Measurements from ENCODE around the gene BCAS4.

BCAS4 gene

GRCh38 chr20:50865591-50865990 is 70.7 kb downstream of the BCAS4 start:
- H3K4me3 Mint-ChIP-seq: no peak overlapping the region
- H3K27me3 Mint-ChIP-seq: no peaks in the 10 kb centered on the region
- H3K27ac Mint-ChIP-seq: no peak overlapping the region
- no peak for ATAC-seq
- peaks cover 12% of the 10 kb centered on the region for H3K36me3 Mint-ChIP-seq
- no peaks in the 10 kb centered on the region for H3K9me3 Mint-ChIP-seq
- H3K4me1 Mint-ChIP-seq: peaks cover 18% of the 10 kb centered on the region

DNA sequence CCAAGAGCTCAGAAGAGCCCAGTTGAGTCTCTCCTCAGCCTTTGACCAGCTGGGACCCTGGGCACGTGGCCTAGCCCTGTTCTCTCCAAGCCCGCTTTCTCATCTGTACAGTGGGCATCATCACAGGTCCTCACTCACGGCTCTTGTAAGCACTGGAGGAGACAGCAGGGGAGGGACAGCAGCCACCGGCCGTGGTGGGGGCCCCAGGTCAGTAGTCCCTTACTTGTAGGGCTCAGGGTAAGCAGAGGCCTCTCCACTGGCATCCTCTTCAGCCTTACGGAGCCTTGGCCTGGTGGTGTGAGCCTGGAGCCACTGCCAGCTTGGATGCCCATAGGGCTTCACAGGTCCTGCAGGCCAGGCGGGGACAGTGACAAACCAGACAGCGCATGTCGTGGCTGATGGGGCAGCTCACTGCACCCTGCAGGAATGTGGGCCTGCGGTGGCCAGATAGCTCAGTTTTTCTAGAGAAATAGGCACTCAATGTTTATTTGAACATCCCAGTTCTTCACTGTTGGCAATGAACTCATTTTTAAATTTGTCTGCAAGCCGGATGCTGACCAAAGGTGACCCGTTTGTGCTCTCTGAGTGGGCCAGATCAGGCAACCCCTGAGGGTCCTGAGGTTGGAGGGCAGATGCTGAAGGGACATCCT is 71.3 kb downstream of the BCAS4 start:
- Mint-ChIP-seq H3K9me3 (no peaks in the 10 kb centered on the region), H3K36me3 (peaks cover 12% of the 10 kb centered on the region), H3K27ac (no peak overlapping the region), H3K4me3 (no peak overlapping the region), H3K27me3 (no peaks in the 10 kb centered on the region), H3K4me1 (peaks cover 22% of the 10 kb centered on the region)
- ATAC-seq: no peak

- no peaks in the 10 kb centered on the region for H3K9me3 Mint-ChIP-seq
- H3K36me3 Mint-ChIP-seq: peaks cover 11% of the 10 kb centered on the region
- no peak overlapping the region for H3K27ac Mint-ChIP-seq
- no peak for ATAC-seq
- peaks cover 28% of the 10 kb centered on the region for H3K4me1 Mint-ChIP-seq
- H3K27me3 Mint-ChIP-seq: no peaks in the 10 kb centered on the region
- no peak overlapping the region for H3K4me3 Mint-ChIP-seq
Measured at GRCh38 chr20:50866831-50867230, 72.0 kb downstream of the BCAS4 start.

- Mint-ChIP-seq H3K9me3 (no peaks in the 10 kb centered on the region), H3K4me1 (peaks cover 23% of the 10 kb centered on the region), H3K27ac (peak overlapping the region; percentile 51), H3K27me3 (no peaks in the 10 kb centered on the region), H3K36me3 (peaks cover 5% of the 10 kb centered on the region), H3K4me3 (no peak overlapping the region)
- no peak for ATAC-seq
Measured at GRCh38 chr20:50867805-50868204, 72.9 kb downstream of the BCAS4 start.

DNA sequence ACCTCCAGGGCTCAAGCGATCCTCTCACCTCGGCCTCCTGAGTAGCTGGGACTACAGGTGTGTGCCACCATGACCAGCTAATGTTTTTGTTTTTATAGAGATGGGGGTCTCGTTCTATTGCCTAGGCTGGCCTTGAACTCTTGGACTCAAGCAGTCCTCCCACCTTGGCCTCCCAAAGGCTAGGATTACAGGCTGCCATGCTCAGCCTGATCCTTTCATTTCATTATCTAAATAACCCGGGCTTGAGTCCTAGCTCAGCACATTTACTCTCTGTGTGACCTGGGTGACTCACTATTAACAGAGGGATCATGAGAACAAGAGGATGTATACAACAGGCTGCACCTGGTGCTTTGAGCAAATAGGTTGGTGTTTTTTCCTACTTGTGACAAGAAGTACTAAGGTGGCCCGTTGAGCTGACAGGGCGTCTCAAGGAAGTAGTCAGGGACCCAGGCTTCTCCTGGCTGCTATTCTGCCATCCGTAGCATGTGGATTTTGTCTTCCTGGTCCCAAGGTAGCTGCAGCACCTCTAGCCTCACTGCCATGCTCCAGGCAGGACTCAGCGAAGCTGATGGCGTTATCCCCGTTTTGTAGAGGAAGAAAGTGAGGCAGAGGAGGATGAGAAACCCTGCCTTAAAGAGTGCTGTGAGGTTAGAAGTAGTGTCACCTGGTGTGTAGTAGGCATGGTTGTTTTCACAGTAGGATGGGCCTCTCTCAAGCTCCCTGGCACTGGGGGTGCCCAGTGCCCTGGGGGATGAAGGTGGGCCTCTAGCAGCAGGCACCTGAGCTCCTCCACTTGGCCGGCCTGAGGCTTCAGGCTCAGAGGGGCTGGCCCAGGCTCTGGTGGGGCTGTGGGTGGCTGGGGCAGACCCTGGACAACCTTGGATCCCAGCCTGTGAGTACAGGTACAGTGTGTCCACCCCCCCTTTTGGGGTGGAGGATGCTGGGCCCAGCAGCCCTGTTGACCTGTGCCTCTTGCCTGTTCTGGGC is 73.9 kb downstream of the BCAS4 start:
- no peaks in the 10 kb centered on the region for H3K27me3 Mint-ChIP-seq

GRCh38 chr20:50870561-50871161 is 75.8 kb downstream of the BCAS4 start:
- Mint-ChIP-seq H3K4me3 (no peak overlapping the region), H3K36me3 (peaks cover 11% of the 10 kb centered on the region), H3K9me3 (no peaks in the 10 kb centered on the region), H3K27me3 (no peaks in the 10 kb centered on the region), H3K27ac (peak overlapping the region; percentile 63), H3K4me1 (peaks cover 23% of the 10 kb centered on the region)
- ATAC-seq: no peak

More for the DNA sequence above, 73.9 kb downstream of the BCAS4 start:
- H3K27ac Mint-ChIP-seq: peak overlapping the region; percentile 51
- no peaks in the 10 kb centered on the region for H3K9me3 Mint-ChIP-seq
- peaks cover 23% of the 10 kb centered on the region for H3K4me1 Mint-ChIP-seq
- H3K4me3 Mint-ChIP-seq: no peak overlapping the region
- no peak for ATAC-seq
- peaks cover 8% of the 10 kb centered on the region for H3K36me3 Mint-ChIP-seq

GRCh38 chr20:50872560-50873425 is 77.9 kb downstream of the BCAS4 start:
- peak overlapping the region; percentile 63 for H3K27ac Mint-ChIP-seq
- H3K27me3 Mint-ChIP-seq: no peaks in the 10 kb centered on the region
- no peak overlapping the region for H3K4me3 Mint-ChIP-seq
- no peak for ATAC-seq
- H3K9me3 Mint-ChIP-seq: no peaks in the 10 kb centered on the region
- peaks cover 30% of the 10 kb centered on the region for H3K36me3 Mint-ChIP-seq
- peaks cover 23% of the 10 kb centered on the region for H3K4me1 Mint-ChIP-seq

DNA sequence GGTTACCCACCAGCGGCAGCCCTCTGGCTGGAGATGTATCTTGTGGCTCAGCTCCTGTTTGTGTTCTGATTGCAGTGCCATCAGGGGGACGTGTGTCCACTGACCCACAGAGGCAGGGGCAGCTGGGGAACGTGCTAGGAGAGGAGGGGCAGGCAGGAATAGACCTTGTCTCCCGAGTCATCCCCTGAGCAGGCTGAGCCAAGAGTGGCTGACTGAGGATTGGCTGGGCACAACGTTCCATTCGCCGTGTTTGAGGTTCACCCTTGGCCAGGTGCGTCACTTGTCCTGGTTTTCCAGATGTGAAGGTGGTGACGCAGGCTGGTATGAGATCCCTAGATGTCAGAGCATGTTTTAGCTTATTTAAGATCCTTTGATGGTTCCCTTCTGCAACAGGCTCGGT is 78.7 kb downstream of the BCAS4 start:
- Mint-ChIP-seq H3K27me3 (no peaks in the 10 kb centered on the region), H3K36me3 (peaks cover 30% of the 10 kb centered on the region), H3K9me3 (no peaks in the 10 kb centered on the region), H3K4me1 (peaks cover 17% of the 10 kb centered on the region), H3K27ac (peak overlapping the region; percentile 63), H3K4me3 (no peak overlapping the region)
- no peak for ATAC-seq

DNA sequence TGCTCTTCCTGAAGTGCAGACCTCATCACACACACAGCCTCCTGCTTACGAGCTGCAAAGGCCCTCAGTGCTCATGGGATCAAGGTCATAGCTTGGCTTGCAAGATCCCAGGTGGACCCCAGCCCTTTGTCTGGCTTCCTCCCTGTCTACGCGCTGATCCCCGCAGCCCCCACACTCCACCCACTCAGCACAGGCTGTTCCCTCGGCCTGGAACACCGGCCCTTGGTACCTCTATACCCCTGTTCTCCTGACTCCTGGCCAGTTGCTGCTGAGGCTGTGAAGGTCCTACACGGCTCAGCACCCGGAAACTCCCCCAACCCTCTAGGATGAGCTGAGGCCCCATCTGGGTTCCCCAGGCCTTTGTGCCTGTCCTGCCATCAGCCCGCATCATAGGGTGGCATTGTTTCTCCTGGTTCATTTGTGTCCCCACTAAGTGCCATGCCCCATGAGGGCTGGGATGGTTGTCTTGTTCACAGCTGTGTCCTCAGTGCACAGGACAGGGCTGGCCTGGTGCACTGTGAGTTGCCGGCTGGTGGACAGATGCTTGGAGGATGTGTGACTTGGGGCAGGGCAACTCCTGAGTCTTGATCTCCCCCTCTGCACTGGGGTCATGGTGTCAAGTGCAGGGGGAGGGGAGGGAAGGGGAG is 79.4 kb downstream of the BCAS4 start:
- Mint-ChIP-seq H3K36me3 (peaks cover 30% of the 10 kb centered on the region), H3K4me3 (no peak overlapping the region), H3K9me3 (no peaks in the 10 kb centered on the region), H3K27me3 (no peaks in the 10 kb centered on the region), H3K27ac (peak overlapping the region; percentile 63), H3K4me1 (peaks cover 13% of the 10 kb centered on the region)
- ATAC-seq: no peak

GRCh38 chr20:50874758-50875665 is 80.2 kb downstream of the BCAS4 start:
- no peaks in the 10 kb centered on the region for H3K27me3 Mint-ChIP-seq
- no peak overlapping the region for H3K27ac Mint-ChIP-seq
- ATAC-seq: no peak
- H3K36me3 Mint-ChIP-seq: peaks cover 36% of the 10 kb centered on the region
- H3K4me3 Mint-ChIP-seq: no peak overlapping the region
- H3K9me3 Mint-ChIP-seq: no peaks in the 10 kb centered on the region
- H3K4me1 Mint-ChIP-seq: peaks cover 13% of the 10 kb centered on the region

- Mint-ChIP-seq H3K27me3 (no peaks in the 10 kb centered on the region), H3K36me3 (peaks cover 37% of the 10 kb centered on the region), H3K9me3 (no peaks in the 10 kb centered on the region), H3K27ac (peak overlapping the region; percentile 24), H3K4me3 (no peak overlapping the region), H3K4me1 (peaks cover 9% of the 10 kb centered on the region)
- ATAC-seq: no peak
Measured at GRCh38 chr20:50876063-50876685, 81.3 kb downstream of the BCAS4 start.

DNA sequence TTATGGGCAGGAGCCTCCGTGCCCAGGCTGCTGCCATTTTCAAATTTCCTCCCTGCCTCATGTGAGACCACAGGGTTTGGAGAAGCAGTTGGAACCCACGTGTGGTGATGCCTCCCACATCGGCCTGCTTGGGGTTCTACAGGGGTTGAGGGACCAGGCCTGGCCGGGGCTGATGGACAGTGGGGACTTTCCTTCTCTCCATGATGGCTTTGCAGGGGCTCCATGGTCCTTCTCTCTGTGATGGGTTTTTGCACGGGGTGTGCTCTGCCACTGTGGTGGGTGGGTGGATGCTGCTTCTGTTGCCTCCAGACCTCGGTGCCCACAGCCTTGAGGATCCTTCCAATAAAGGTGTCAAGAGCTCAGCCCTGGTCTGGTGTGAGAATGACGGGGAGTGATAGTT is 82.0 kb downstream of the BCAS4 start:
- Mint-ChIP-seq H3K4me1 (peaks cover 2% of the 10 kb centered on the region), H3K9me3 (no peaks in the 10 kb centered on the region), H3K4me3 (no peak overlapping the region), H3K27ac (no peak overlapping the region), H3K27me3 (no peaks in the 10 kb centered on the region), H3K36me3 (peaks cover 39% of the 10 kb centered on the region)
- no peak for ATAC-seq

- H3K36me3 Mint-ChIP-seq: peaks cover 44% of the 10 kb centered on the region
- H3K27me3 Mint-ChIP-seq: no peaks in the 10 kb centered on the region
- no peaks in the 10 kb centered on the region for H3K4me1 Mint-ChIP-seq
- H3K9me3 Mint-ChIP-seq: no peaks in the 10 kb centered on the region
- no peak overlapping the region for H3K4me3 Mint-ChIP-seq
- no peak for ATAC-seq
- H3K27ac Mint-ChIP-seq: no peak overlapping the region
Measured at GRCh38 chr20:50877232-50877743, 82.4 kb downstream of the BCAS4 start.

Measured in stimulated activated memory B cell treated with anti-CD40 and anti-IgM and Interleukin-4, amounts not matched to agents 10 μg/mL and 1 μg/mL and 100 μg/mL, for 72 hours (primary cell).